Measurements from ENCODE around the gene USP28.

- TF ChIP-seq FOXA1 (IDR thresholded peaks at IDR 0.05) (no peak), PKNOX1 (IDR thresholded peaks at IDR 0.05) (no peak)
Observed at GRCh38 chr11:113865873-113866272, 9.5 kb downstream of the USP28 start.

Data from HEK293T (cell line).